WERI-Rb-1 (cell line): ENCODE data around the gene MZT1.

Source experiments
- DNase-seq: peaks from one replicate; pipeline ENCODE4 v3.0.0-alpha.2; 2020
- H3K27ac ChIP-seq: fragments of 250-450 bp; sonication (Bioruptor Pico); 2 replicates; pipeline ENCODE4 v1.5.1; 2020; ENCODE audit warnings: mild to moderate bottlenecking, moderate library complexity
- H3K27me3 ChIP-seq: fragments of 250-450 bp; sonication (Bioruptor Pico); 2 replicates; pipeline ENCODE4 v1.5.1; 2021; ENCODE audit warnings: mild to moderate bottlenecking, low read depth, moderate library complexity; ENCODE audit not compliant: insufficient read depth, severe bottlenecking
- H3K36me3 ChIP-seq: fragments of 250-450 bp; sonication (Bioruptor Pico); 2 replicates; pipeline ENCODE4 v1.5.1; 2020; ENCODE audit warnings: mild to moderate bottlenecking, moderate library complexity
- H3K4me3 ChIP-seq: 2 replicates; pipeline ENCODE4 v1.5.1; 2011; ENCODE audit warnings: low read depth, mild to moderate bottlenecking, control low read depth, low read length
- H3K9me3 ChIP-seq: fragments of 250-450 bp; sonication (Bioruptor Pico); 2 replicates; pipeline ENCODE4 v1.5.1; 2021; ENCODE audit warnings: mild to moderate bottlenecking, moderate library complexity; ENCODE audit not compliant: severe bottlenecking
- TF ChIP-seq, protein P1 (sequence below): IDR thresholded peaks from 2 replicates; pipeline ENCODE4 v1.5.1; 2011; ENCODE audit warnings: low read depth, mild to moderate bottlenecking, control low read depth, inconsistent platforms, low read length

Gene MZT1

DNA sequence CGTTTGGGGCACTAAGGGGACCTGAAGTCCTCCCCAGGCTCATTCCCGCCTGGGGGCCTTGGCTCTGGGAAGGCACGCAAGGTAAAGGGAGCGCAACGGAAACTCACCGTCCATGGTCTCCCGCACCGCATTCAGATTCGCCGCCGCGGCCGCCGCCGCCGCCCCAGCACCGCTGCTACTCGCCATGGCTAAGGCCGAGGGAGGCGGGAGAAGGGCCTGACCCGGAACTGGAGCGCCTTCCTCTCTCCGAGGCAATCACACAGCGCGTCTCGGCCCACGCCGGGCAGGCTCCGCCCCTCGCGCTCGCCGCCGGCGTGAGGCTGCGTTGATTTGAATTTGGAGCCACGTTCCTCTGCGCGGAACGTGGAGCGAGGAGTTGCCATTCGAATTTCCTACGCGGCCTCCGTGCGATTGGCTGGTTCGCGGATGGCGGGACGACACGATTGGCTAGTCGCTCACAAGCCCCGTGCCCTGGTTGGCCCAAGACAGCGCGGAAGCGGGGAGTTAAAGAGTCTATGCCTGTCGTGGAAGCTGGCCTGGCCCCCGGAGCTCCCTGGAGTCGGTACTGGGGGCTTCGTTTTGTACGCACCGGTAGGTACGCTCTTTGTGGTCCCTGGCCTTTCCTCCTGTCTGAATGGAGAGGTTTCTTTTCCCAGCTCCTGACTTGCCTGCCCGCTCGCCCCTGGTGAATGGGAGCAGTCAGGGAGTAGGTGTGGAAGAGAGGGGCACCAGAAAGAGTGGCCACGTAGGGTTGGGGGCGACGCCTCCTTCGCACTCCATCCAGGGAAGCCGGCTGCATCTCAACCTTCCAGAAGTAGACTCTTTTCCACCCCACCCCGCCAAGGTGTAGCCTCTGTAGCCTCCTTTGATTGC is at the start of gene MZT1, which contains the start of gene BORA:
TSS of gene MZT1 (minus strand) at position 213 of the 873 bp plus-strand sequence. CDS start at position 186, 27 bp downstream.
TSS of gene BORA (plus strand) at position 507 of the 873 bp plus-strand sequence. CDS start 1,018 bp downstream, outside the sequence.
- H3K27me3 ChIP-seq = no peaks in the 10 kb centered on the region
- H3K27ac ChIP-seq = peak within 1 kb of the TSS; percentile 95
- peak; percentile 97 for DNase-seq
- H3K36me3 ChIP-seq = peaks cover 44% of the 10 kb centered on the region
- TF ChIP-seq, protein P1, sequence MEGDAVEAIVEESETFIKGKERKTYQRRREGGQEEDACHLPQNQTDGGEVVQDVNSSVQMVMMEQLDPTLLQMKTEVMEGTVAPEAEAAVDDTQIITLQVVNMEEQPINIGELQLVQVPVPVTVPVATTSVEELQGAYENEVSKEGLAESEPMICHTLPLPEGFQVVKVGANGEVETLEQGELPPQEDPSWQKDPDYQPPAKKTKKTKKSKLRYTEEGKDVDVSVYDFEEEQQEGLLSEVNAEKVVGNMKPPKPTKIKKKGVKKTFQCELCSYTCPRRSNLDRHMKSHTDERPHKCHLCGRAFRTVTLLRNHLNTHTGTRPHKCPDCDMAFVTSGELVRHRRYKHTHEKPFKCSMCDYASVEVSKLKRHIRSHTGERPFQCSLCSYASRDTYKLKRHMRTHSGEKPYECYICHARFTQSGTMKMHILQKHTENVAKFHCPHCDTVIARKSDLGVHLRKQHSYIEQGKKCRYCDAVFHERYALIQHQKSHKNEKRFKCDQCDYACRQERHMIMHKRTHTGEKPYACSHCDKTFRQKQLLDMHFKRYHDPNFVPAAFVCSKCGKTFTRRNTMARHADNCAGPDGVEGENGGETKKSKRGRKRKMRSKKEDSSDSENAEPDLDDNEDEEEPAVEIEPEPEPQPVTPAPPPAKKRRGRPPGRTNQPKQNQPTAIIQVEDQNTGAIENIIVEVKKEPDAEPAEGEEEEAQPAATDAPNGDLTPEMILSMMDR = no peak
- H3K4me3 ChIP-seq = peak within 1 kb of the TSS; percentile 84
- no peaks in the 10 kb centered on the region for H3K9me3 ChIP-seq

DNA sequence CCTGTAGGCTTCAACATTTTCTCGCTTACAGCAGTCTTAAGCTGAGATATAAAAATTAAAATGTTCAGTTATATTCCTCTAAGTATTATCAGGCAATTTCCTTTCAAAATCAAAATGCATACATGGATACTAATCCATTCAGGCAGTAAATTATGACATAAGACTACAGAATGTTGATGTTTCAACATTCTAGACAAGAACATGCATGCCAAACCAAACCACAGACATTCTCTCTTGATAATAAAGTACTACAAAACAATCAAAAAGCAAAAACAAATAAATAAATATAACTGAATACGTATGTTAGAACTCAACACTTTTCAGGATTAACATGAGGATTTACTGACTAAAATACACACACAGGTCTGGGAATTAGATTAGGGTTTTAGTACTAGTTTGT is 46.6 kb upstream of the MZT1 start:
- Histone ChIP-seq H3K9me3 (no peaks in the 10 kb centered on the region), H3K27ac (no peak overlapping the region), H3K27me3 (no peaks in the 10 kb centered on the region), H3K4me3 (no peak overlapping the region), H3K36me3 (peaks cover 83% of the 10 kb centered on the region)
- TF ChIP-seq, protein P1 = no peak
- no peak for DNase-seq

DNA sequence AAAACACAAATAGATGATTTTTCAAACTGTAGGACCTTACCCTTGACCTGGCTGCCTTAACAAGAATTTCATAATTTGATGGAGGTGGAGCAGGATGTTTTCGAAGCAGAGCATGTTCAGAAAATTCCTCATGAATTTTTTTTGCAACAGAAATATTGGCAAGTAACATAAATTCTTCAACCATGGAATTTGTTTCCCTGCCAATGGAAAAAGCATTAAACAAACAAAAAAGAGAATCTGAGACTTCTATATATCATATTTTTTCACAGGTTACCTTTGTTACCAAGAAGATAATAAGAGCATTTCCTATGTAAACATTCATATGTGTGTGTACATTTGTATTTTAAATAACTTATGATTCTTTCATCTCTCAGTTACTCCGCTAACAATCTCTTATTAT is 36.0 kb upstream of the MZT1 start:
- no peaks in the 10 kb centered on the region for H3K9me3 ChIP-seq
- TF ChIP-seq, protein P1 = no peak
- no peaks in the 10 kb centered on the region for H3K27me3 ChIP-seq
- DNase-seq = no peak
- peaks cover 80% of the 10 kb centered on the region for H3K36me3 ChIP-seq
- H3K27ac ChIP-seq = no peak overlapping the region
- H3K4me3 ChIP-seq = no peak overlapping the region

DNA sequence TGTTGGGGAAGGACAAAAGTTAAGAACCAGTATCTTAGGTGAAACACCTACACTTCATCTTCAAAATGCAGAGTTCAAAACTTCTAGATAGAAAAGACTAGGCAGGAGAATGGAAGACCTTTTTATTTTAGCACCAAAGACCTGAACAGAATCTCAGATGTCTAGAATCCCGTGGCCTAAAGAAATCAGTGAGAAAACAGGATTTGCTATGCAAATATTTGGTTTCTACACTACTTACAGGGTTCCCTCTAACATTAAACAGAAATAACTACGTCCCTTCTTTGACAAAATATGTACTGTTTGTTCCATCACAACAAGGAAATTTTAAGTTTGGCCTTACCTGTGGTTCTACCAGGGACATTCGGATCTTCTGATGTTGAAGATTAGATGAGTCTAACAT is 32.8 kb upstream of the MZT1 start:
- Histone ChIP-seq H3K36me3 (peaks cover 73% of the 10 kb centered on the region), H3K9me3 (no peaks in the 10 kb centered on the region), H3K27ac (no peak overlapping the region), H3K4me3 (no peak overlapping the region), H3K27me3 (no peaks in the 10 kb centered on the region)
- no peak for DNase-seq
- TF ChIP-seq, protein P1 = no peak

- TF ChIP-seq, protein P1 = no peak
- no peak for DNase-seq
- H3K27me3 ChIP-seq = no peaks in the 10 kb centered on the region
- no peak overlapping the region for H3K27ac ChIP-seq
- peaks cover 71% of the 10 kb centered on the region for H3K36me3 ChIP-seq
- H3K9me3 ChIP-seq = no peaks in the 10 kb centered on the region
- H3K4me3 ChIP-seq = no peak overlapping the region
Observed at GRCh38 chr13:72757792-72758535, 30.5 kb upstream of the MZT1 start.
